Measurements from ENCODE around the gene NR1I2.

Gene NR1I2

GRCh38 chr3:119781330-119782198, at the start of gene NR1I2:
Gene NR1I2, plus strand, starts transcription at chr3:119782101.
- Mint-ChIP-seq H3K4me1 (ENCODE audit: low read depth) (peaks cover 8% of the 10 kb centered on the region), H3K27me3 (ENCODE audit: low read depth) (no peaks in the 10 kb centered on the region), H3K9me3 (no peaks in the 10 kb centered on the region), H3K27ac (no peak within 1 kb of the TSS), H3K36me3 (ENCODE audit: low read depth) (no peaks in the 10 kb centered on the region), H3K4me3 (no peak within 1 kb of the TSS)
- DNase-seq (ENCODE audit: low spot score), result no peak

DNA sequence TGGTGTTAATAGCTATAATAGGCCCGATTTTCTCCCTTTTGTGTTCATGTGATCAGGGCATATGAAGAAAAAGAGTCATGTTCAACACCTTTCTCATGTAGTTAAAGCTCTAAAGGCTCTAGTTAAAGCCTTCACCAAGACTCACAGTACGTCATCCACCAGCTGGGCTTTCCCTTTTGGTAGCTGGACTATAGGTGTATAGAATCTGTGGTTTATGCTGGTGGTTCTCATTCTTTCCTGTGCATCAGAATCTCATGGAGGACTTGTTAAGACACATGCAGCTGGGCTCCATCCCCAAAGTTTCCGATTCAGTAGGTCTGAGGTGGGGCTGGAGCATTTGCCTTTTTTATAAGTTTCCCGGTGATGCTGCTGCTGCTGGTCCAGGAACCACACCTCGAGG, 48.1 kb upstream of the NR1I2 start:
- DNase-seq (ENCODE audit: low spot score), result no peak
- Mint-ChIP-seq H3K4me3 (no peak overlapping the region), H3K9me3 (no peaks in the 10 kb centered on the region), H3K27me3 (ENCODE audit: low read depth) (peaks cover 14% of the 10 kb centered on the region), H3K27ac (no peak overlapping the region), H3K4me1 (ENCODE audit: low read depth) (peaks cover 3% of the 10 kb centered on the region), H3K36me3 (ENCODE audit: low read depth) (no peaks in the 10 kb centered on the region)

GRCh38 chr3:119738741-119739140, 43.2 kb upstream of the NR1I2 start:
- H3K4me1 Mint-ChIP-seq (ENCODE audit: low read depth), result no peaks in the 10 kb centered on the region
- no peak overlapping the region for H3K4me3 Mint-ChIP-seq
- H3K27me3 Mint-ChIP-seq (ENCODE audit: low read depth), result peaks cover 10% of the 10 kb centered on the region
- no peak for DNase-seq (ENCODE audit: low spot score)
- H3K9me3 Mint-ChIP-seq, result no peaks in the 10 kb centered on the region
- no peaks in the 10 kb centered on the region for H3K36me3 Mint-ChIP-seq (ENCODE audit: low read depth)
- no peak overlapping the region for H3K27ac Mint-ChIP-seq

GRCh38 chr3:119741657-119742590, 40.0 kb upstream of the NR1I2 start:
- Mint-ChIP-seq H3K4me3 (no peak overlapping the region), H3K27me3 (ENCODE audit: low read depth) (peaks cover 13% of the 10 kb centered on the region), H3K36me3 (ENCODE audit: low read depth) (no peaks in the 10 kb centered on the region), H3K4me1 (ENCODE audit: low read depth) (no peaks in the 10 kb centered on the region), H3K27ac (no peak overlapping the region), H3K9me3 (no peaks in the 10 kb centered on the region)
- DNase-seq (ENCODE audit: low spot score), result no peak

DNA sequence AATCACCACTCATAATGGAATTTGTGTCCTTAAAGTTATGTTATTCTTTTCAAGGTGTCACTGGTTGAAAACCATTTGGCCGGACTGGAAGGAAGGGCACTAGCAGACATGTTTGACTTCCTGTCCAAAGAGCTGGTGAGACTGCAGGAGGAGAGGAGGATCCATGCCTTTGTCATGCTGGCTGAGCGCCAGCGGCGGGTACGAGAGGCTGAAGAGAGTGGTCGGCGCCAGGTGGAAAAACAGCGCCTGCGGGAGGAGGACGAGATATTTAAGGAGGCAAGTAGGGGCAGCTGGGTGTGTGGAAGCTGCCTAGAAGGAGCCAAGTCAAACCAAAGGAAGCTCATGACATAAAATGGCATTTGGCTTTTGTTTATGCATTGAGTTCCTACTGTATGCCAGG, 38.0 kb upstream of the NR1I2 start:
- DNase-seq (ENCODE audit: low spot score), result no peak
- Mint-ChIP-seq H3K4me1 (ENCODE audit: low read depth) (no peaks in the 10 kb centered on the region), H3K27me3 (ENCODE audit: low read depth) (peaks cover 22% of the 10 kb centered on the region), H3K27ac (no peak overlapping the region), H3K4me3 (no peak overlapping the region), H3K9me3 (no peaks in the 10 kb centered on the region), H3K36me3 (ENCODE audit: low read depth) (no peaks in the 10 kb centered on the region)

DNA sequence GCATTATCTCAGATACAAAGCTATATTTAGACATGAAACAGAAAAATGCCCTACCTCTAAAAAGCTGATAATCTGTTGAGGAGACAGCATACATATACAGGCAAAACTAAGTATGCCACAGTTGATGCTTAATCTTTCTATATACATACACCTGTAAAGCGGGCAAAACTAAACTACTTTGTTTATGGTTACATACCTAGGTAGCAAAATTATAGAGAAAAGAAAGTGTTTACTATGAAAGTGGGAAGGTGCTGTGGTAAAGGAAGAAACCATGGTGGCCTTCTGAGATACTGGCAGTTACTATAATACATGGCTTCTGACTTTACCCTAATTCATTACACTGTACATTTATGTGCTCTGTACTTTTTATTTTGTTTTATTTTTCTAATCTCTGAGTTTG, 36.0 kb upstream of the NR1I2 start:
- Mint-ChIP-seq H3K9me3 (no peaks in the 10 kb centered on the region), H3K27me3 (ENCODE audit: low read depth) (peaks cover 24% of the 10 kb centered on the region), H3K4me1 (ENCODE audit: low read depth) (no peaks in the 10 kb centered on the region), H3K27ac (no peak overlapping the region), H3K4me3 (no peak overlapping the region), H3K36me3 (ENCODE audit: low read depth) (no peaks in the 10 kb centered on the region)
- no peak for DNase-seq (ENCODE audit: low spot score)

GRCh38 chr3:119746423-119746822, 35.5 kb upstream of the NR1I2 start:
- no peak for DNase-seq (ENCODE audit: low spot score)
- Mint-ChIP-seq H3K36me3 (ENCODE audit: low read depth) (no peaks in the 10 kb centered on the region), H3K4me1 (ENCODE audit: low read depth) (no peaks in the 10 kb centered on the region), H3K27ac (no peak overlapping the region), H3K9me3 (no peaks in the 10 kb centered on the region), H3K27me3 (ENCODE audit: low read depth) (peaks cover 25% of the 10 kb centered on the region), H3K4me3 (no peak overlapping the region)

GRCh38 chr3:119747357-119747756, 34.5 kb upstream of the NR1I2 start:
- H3K4me1 Mint-ChIP-seq (ENCODE audit: low read depth), result no peaks in the 10 kb centered on the region

GRCh38 chr3:119748991-119749390, 32.9 kb upstream of the NR1I2 start:
- Mint-ChIP-seq H3K36me3 (ENCODE audit: low read depth) (no peaks in the 10 kb centered on the region), H3K27me3 (ENCODE audit: low read depth) (peaks cover 26% of the 10 kb centered on the region), H3K4me3 (no peak overlapping the region), H3K4me1 (ENCODE audit: low read depth) (no peaks in the 10 kb centered on the region), H3K9me3 (no peaks in the 10 kb centered on the region), H3K27ac (no peak overlapping the region)
- DNase-seq (ENCODE audit: low spot score), result no peak

More at GRCh38 chr3:119747357-119747756, 34.5 kb upstream of the NR1I2 start:
- H3K27ac Mint-ChIP-seq, result no peak overlapping the region
- no peak overlapping the region for H3K4me3 Mint-ChIP-seq
- H3K9me3 Mint-ChIP-seq, result no peaks in the 10 kb centered on the region
- DNase-seq (ENCODE audit: low spot score), result no peak
- no peaks in the 10 kb centered on the region for H3K36me3 Mint-ChIP-seq (ENCODE audit: low read depth)
- peaks cover 26% of the 10 kb centered on the region for H3K27me3 Mint-ChIP-seq (ENCODE audit: low read depth)

DNA sequence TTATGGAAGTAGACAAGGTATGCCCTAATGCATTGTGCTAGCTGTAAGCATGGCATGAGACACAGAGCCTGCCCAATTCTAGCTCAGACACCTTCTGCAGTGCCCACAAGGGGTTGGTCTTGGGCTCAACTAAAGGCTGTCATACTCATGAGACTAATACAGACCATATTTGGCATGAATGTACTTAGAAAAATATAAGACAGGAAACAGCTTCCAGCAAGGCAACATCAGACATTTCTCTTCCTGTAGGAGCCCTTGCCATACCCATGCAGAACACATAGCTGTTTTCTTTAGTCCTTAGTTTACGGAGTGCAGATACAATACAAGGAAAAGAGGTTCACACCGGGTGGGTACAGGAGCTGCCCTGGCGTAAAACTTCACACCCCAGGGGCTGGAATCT, 30.5 kb upstream of the NR1I2 start:
- Mint-ChIP-seq H3K27me3 (ENCODE audit: low read depth) (peaks cover 22% of the 10 kb centered on the region), H3K27ac (no peak overlapping the region), H3K9me3 (no peaks in the 10 kb centered on the region), H3K4me3 (no peak overlapping the region), H3K4me1 (ENCODE audit: low read depth) (no peaks in the 10 kb centered on the region), H3K36me3 (ENCODE audit: low read depth) (no peaks in the 10 kb centered on the region)
- DNase-seq (ENCODE audit: low spot score), result no peak

DNA sequence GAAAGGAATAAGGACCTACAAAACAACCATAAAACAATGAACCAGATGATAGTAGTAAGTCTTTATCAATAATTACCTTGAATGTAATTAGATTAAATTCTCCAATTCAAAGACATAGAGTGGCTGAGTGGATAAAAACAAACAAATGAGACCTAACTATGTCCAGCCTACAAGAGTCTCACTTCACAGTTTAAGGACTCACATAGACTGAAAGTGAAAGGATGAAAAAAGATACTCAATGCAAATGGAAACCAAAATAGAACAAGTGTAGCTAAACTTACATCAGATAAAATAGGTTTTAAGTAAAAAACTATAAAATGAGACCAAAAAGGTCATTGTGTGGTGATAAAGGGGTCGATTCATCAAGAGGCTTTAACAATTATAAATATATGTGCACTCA, 21.9 kb upstream of the NR1I2 start:
- peaks cover 7% of the 10 kb centered on the region for H3K9me3 Mint-ChIP-seq
- H3K36me3 Mint-ChIP-seq (ENCODE audit: low read depth), result no peaks in the 10 kb centered on the region
- H3K27ac Mint-ChIP-seq, result no peak overlapping the region
- H3K27me3 Mint-ChIP-seq (ENCODE audit: low read depth), result peaks cover 32% of the 10 kb centered on the region
- H3K4me1 Mint-ChIP-seq (ENCODE audit: low read depth), result peaks cover 6% of the 10 kb centered on the region
- no peak overlapping the region for H3K4me3 Mint-ChIP-seq
- DNase-seq (ENCODE audit: low spot score), result no peak

GRCh38 chr3:119762876-119763275, 19.0 kb upstream of the NR1I2 start:
- Mint-ChIP-seq H3K36me3 (ENCODE audit: low read depth) (no peaks in the 10 kb centered on the region), H3K4me3 (no peak overlapping the region), H3K4me1 (ENCODE audit: low read depth) (peaks cover 6% of the 10 kb centered on the region), H3K27ac (no peak overlapping the region), H3K27me3 (ENCODE audit: low read depth) (peaks cover 38% of the 10 kb centered on the region), H3K9me3 (peaks cover 7% of the 10 kb centered on the region)
- DNase-seq (ENCODE audit: low spot score), result no peak

GRCh38 chr3:119763466-119763865, 18.4 kb upstream of the NR1I2 start:
- H3K27me3 Mint-ChIP-seq (ENCODE audit: low read depth), result peaks cover 38% of the 10 kb centered on the region

DNA sequence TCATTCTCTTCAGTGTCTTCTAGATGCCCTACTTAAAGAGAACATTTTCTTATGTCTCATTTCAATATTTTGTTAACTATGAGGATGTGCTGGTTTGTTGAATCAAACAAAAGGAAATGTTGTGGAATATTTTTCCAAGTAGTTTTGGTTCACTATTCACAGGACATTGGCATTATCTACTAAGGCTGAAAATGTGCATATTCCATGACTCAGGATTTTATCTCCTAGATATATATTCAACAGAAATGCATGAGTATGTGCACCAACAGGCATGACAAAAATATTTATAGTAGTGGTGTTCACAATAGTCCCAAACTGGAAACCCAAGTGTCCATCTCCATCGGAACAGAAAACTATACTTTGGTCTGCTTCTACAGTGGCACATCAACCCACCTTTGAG, 16.7 kb upstream of the NR1I2 start:
- no peak for DNase-seq (ENCODE audit: low spot score)
- Mint-ChIP-seq H3K4me3 (no peak overlapping the region), H3K9me3 (peaks cover 6% of the 10 kb centered on the region), H3K27me3 (ENCODE audit: low read depth) (peaks cover 36% of the 10 kb centered on the region), H3K36me3 (ENCODE audit: low read depth) (no peaks in the 10 kb centered on the region), H3K4me1 (ENCODE audit: low read depth) (no peaks in the 10 kb centered on the region), H3K27ac (no peak overlapping the region)

More at GRCh38 chr3:119763466-119763865, 18.4 kb upstream of the NR1I2 start:
- no peaks in the 10 kb centered on the region for H3K36me3 Mint-ChIP-seq (ENCODE audit: low read depth)
- no peak overlapping the region for H3K27ac Mint-ChIP-seq
- DNase-seq (ENCODE audit: low spot score), result no peak
- H3K4me3 Mint-ChIP-seq, result no peak overlapping the region
- peaks cover 7% of the 10 kb centered on the region for H3K9me3 Mint-ChIP-seq
- peaks cover 6% of the 10 kb centered on the region for H3K4me1 Mint-ChIP-seq (ENCODE audit: low read depth)

Data from T-helper 2 cell treated with Interferon-gamma antibody and Interleukin-4, amounts not matched to agents 5 μg/mL and 100 μg/mL, for 36 hours (primary cell).